ENCODE measurements around the gene VAPA. TPM values are rescaled to one million over a fixed set of nuclear protein-coding genes. Genes with fewer than 3 reads are reported as not detected.

Gene VAPA
- total and polyA plus RNA-seq, 2 of the 4 experiments (the other 2 are of a cell fraction), result 199 to 206 TPM

GRCh38 chr18:9993521-9994025 is 79.8 kb downstream of the VAPA start:
- H2BK5ac ChIP-seq (ENCODE audit: low read depth, low read length, poor library complexity, severe bottlenecking), result no peak overlapping the region
- no peak overlapping the region for H3K27ac ChIP-seq (ENCODE audit: insufficient read depth, low read length)
- H4K91ac ChIP-seq (ENCODE audit: insufficient read depth, low read depth, low read length), result no peak overlapping the region
- POLR2A ChIA-PET (ENCODE audit: unreplicated experiment), result no interaction called here
- peak overlapping the region; percentile 17 for H2AFZ ChIP-seq (replicated peaks; ENCODE audit: low read length, poor library complexity)
- TF ChIP-seq RCOR1 (IDR thresholded peaks at IDR 0.05; ENCODE audit: insufficient replicate concordance, low read length), result no peak
- no peak for TF ChIP-seq NFE2L2 (IDR thresholded peaks at IDR 0.05; ENCODE audit: low read depth, low read length)
- peaks cover 33% of the 10 kb centered on the region for H3K27me3 ChIP-seq (ENCODE audit: control insufficient read depth, insufficient read depth, low read length)
- H3K9ac ChIP-seq (ENCODE audit: low read depth, low read length), result no peak overlapping the region
- no TSS peak for BruUV-seq (replicated peaks)
- H3K18ac ChIP-seq (ENCODE audit: low read depth, low read length), result no peak overlapping the region
- no peak overlapping the region for H4K5ac ChIP-seq (ENCODE audit: low read depth, low read length)
- in situ Hi-C loops (cut with MboI; ENCODE audit: low sequenced_read_pairs), result no loop called here
- no peaks in the 10 kb centered on the region for H3K36me3 ChIP-seq (ENCODE audit: control insufficient read depth, insufficient read depth, low read length)
- CTCF ChIA-PET, result interaction anchor here (0.6 kb wide), 1 partner anchor 319 kb away, joined by 3 read pairs; no protein-coding TSS in a partner anchor
- no peak overlapping the region for H3K23ac ChIP-seq (ENCODE audit: low read depth, low read length)
- no peak overlapping the region for H3K14ac ChIP-seq (replicated peaks; ENCODE audit: low read depth, low read length)
- dilution Hi-C loops (cut with HindIII; ENCODE audit: low sequenced_read_pairs, unreplicated experiment), result loop anchor here (25.0 kb wide), 1 partner anchor 519 kb away; no protein-coding TSS in a partner anchor
- 46% methylated on average over 5 of the region's 14 CpGs; no CpG with 5 or more reads in 1 of the 2 experiments for WGBS, 2 experiments (ENCODE audit: extremely low coverage in 2 of 2, insufficient read length in 1 of 2)
- H3K9me1 ChIP-seq (ENCODE audit: insufficient read depth, low read length), result 0 out of 2 replicates have a peak, but pooled peaks cover 5% of the 10 kb centered on the region
- no peak overlapping the region for H3K56ac ChIP-seq (ENCODE audit: extremely low read depth, insufficient read depth, low read length)
- H3K4ac ChIP-seq (ENCODE audit: low read depth, low read length), result no peak overlapping the region
- H2BK120ac ChIP-seq (ENCODE audit: low read depth, low read length), result no peak overlapping the region
- no peak overlapping the region for H3K4me2 ChIP-seq (ENCODE audit: low read depth, low read length)
- H3K9me3 ChIP-seq (ENCODE audit: control insufficient read depth, insufficient read depth, low read length), result peaks cover 2% of the 10 kb centered on the region; the same call in 1 of the 2 replicates
- ATAC-seq (ENCODE audit: low read depth), result no peak
- peaks cover 4% of the 10 kb centered on the region; the same call in 1 of the 2 replicates for H3K4me1 ChIP-seq (ENCODE audit: control insufficient read depth, insufficient read depth, low read length)
- no peak overlapping the region for H4K8ac ChIP-seq (ENCODE audit: low read depth in 2 of 2, low read length in 2 of 2)
- H3K79me1 ChIP-seq (ENCODE audit: low read depth in 1 of 2, low read length in 2 of 2), result no peaks in the 10 kb centered on the region
- no peak overlapping the region for H2AK9ac ChIP-seq (replicated peaks; ENCODE audit: low read depth, low read length, poor library complexity)
- H2BK20ac ChIP-seq (ENCODE audit: low read depth, low read length), result no peak overlapping the region
- no peak overlapping the region for H3K4me3 ChIP-seq (ENCODE audit: insufficient read depth, low read depth, low read length)
- DNase-seq, result no peak
- no peak overlapping the region for H2BK15ac ChIP-seq (ENCODE audit: low read depth, low read length)
- no peaks in the 10 kb centered on the region for H4K20me1 ChIP-seq (ENCODE audit: insufficient read depth, low read length)
- H2AK5ac ChIP-seq (ENCODE audit: low read depth, low read length), result no peak overlapping the region
- intact Hi-C loops (cut with micrococcal nuclease), result no loop called here

All from IMR-90 (cell line).